NCI-H2227 (cell line): Measurements from ENCODE around the gene TLDC2.
A peak's percentile ranks its signal among the peaks of the same experiment; 100 is the strongest.
"Not testable (repeated sequence)": the region's sequence is repeated elsewhere in the genome, so short reads cannot be mapped to it uniquely, and the experiment has no call there.

ENCODE experiments used
- DNase-seq: peaks from one replicate; lab custom pipeline; 2025; ENCODE audit not compliant: unreplicated experiment; lab: John Stamatoyannopoulos, UW

TLDC2 gene

DNA sequence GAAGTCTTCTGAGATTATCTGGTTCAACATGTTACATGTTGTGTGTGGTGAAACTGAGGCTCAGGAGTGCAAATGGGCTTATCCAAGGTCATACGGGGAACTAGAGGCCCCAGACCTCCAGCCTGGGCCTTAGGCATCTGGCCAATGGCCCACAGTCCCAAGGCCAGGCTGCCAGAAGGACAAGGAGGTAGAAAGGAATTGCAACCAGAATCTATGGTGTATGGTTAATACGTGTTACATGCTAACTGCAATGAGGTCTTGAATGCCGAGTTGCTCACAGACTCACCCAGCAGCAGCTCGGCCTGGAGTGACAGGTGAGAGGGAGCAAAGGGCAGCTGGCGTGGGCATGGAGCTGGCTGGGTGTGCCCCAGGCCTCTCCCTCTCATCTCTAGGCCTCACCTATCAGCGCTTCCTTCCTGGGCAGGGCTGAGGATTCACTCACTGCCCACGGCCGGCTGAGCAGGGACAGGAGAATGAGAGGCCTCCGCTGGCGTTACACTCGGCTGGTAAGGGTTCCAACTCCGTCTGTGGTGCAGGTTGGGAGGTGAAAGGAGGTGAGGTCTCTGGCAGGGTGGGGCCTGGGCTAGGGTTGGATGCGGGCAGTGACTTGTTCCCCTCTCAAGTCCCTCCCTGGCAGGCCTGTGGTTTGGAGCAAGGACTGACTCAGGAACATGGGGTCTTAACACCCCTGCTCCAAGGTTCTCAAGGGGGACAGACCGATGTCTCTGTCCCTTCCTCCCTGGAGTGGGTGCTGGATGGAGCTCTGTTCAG lies at the start of gene TLDC2:
TSS of gene TLDC2 (plus strand) at position 437 of the 771 bp plus-strand sequence. CDS start at position 474, 37 bp downstream.
- DNase-seq: no peak

DNA sequence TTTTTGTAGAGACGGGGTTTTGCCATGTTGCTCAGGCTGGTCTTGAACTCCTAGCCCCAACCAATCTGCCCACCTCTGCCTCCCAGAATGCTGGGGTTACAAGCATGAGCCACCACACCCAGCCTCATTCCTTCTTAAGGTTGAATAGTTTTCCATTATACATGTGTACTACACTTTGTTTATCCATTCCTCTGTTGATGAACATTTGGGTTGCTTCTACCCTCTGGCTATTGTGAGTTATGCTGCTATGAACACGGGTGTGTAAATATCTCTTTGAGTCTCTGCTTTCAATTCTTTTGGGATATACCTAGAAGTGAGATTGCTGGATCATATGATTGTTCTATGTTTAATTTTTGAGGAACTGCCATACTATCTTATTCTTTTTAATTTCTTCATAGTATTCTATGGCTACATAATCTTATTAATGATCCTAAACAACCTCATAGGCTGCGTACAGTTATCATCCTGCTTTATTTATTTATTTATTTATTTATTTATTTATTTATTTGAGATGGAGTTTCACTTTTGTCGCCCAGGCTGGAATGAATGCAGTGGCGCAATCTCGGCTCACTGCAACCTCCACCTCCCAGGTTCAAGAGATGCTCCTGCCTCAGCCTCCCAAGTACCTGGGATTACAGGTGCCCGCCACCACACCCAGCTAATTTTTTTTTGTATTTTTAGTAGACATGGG lies 49.2 kb upstream of the TLDC2 start:
- DNase-seq: no peak

DNA sequence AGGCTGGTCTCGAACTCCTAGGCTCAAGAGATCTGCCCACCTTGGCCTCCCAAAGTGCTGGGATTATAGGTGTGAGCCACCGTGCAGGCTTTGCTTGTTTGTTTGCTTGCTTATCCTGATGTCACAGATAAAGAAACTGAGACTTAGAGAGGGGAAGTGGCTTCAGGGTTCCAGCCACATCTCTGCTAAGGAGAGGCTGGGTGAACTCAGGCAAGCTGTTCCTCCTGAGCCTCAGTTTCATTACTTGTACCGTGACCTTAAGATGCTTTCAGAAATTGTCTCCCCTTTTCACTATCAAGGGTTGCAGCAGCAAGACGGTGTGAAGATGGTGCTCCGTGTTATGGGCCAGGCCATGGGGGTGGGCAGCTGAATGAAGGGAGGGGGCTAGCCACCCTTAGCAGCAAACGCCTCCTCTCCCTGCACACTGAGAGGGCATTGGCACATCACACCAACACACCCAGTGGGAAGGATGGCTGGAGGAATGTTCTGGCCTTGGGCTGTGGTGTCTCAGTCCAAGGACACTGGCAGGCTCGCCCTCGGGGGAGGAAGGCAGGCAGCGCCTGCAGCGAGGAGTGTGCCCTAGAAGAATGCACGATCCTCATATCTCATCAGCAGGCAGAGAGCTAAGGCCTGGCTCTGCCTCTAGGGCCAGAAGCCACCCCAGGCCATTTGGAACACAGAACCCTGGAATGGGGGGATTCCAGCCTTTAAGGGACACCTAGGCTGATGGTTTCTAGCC lies 48.2 kb upstream of the TLDC2 start:
- no peak for DNase-seq

DNA sequence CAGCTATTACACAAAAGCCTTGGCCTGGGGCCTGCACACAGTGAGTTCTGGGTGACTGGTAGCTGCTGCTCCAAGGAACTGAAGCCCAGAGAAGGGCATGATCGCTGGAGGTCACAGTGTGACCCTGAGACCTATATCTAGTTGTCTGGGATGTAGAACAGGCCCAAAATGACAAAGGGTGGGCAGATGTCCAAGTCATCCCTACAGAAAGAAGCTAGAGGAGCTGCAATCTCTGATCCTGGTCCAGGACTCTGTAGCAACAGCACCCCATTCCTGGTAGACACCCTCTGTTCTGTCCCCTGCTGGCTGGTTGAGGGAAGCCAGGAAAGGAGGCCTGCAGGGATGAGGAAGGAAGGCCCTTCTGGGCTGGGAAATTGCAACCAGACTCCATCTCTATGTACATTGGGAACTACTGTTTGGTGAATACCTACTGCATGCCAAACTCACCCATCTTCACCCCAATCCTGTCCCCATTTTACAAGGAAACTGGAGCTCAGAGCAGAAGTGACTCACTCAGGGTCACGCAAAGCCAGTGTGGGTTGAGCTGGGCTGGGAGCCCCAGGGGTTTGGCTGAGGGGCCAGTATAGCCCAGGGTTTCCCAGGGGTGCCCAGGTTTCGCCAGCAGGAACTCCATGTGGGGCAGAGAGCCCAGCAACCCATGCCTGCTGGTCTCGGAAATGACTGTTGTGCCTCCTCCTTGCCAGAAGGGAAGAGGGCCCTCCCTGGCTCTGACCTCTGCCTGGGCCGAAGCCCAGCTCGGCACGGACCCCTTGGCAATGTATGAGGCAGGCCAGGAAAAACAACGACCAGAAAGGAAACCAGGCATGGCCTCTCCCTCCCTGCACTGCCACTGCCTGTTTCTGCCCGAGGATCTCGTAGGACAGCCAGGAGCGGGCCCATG lies 44.9 kb upstream of the TLDC2 start:
- no peak for DNase-seq

DNA sequence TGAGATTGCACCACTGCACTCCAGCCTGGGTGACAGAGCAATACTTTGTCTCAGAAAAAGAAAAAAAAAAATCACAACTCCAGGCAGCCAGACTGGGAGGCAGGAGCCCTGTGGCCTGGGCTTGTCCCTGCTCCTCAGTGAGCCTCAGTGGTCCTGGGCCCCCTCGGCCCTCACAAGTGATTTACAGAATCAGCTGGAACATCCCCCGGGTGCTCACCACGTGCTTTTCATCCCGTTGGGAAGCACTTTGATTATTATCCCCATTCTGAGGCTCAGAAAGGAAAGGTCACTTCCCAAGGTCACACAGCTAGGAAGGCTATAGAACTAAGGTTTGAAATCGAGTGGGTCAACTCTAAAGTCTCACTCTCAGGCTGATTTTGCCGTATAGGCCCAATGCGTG lies 43.1 kb upstream of the TLDC2 start:
- DNase-seq: no peak

DNA sequence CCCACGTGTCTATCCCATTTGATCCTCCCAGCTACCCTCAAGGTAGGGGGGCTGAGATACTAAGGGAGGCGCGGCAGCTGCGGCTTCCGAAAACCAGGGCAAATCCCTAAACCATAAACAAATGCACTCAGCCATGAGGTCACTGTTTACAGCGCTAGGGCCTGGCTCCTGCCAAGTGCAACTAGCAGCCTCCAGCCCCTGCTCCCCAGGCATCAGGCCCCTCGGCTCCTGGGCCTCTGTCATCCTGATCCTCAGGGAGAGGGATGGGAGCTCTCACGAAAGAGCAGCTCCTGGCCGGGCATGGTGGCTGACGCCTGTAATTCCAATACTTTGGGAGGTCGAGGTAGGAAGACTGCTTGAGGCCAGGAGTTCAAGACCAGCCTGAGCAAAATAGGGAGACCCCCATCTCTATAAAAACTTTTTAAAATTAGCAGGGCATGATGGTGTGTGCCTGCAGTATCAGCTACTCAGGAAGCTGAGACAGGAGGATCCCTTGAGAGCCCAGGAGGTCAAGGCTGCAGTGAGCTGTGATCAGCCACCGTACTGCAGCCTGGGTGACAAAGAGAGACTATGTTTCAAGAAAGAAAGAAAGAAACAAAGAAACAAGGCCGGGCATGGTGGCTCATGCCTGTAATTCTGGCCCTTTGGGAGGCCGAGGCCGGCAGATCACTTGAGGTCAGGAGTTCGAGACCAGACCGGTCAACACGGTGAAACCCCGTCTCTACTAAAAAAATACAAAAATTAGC lies 42.5 kb upstream of the TLDC2 start:
- no peak for DNase-seq

DNA sequence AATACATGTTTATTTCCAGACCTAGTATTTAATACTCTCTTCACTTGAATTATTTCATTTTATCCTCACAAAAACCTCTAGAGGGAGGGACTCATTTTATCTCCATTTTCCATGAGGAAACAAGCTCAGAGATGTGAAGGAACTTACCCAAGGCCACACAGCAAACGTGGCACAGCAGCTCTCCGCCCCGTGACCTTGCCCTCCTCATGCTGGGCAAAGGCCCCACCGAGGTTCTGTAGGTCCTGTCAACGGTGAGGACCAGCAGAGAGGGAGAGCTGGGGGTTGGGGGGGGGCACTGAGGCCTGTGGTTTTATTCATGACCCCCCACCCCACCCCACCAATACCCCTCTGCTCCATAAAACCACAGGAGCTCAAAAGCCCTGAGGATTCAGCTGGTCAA lies 40.9 kb upstream of the TLDC2 start:
- no peak for DNase-seq

DNA sequence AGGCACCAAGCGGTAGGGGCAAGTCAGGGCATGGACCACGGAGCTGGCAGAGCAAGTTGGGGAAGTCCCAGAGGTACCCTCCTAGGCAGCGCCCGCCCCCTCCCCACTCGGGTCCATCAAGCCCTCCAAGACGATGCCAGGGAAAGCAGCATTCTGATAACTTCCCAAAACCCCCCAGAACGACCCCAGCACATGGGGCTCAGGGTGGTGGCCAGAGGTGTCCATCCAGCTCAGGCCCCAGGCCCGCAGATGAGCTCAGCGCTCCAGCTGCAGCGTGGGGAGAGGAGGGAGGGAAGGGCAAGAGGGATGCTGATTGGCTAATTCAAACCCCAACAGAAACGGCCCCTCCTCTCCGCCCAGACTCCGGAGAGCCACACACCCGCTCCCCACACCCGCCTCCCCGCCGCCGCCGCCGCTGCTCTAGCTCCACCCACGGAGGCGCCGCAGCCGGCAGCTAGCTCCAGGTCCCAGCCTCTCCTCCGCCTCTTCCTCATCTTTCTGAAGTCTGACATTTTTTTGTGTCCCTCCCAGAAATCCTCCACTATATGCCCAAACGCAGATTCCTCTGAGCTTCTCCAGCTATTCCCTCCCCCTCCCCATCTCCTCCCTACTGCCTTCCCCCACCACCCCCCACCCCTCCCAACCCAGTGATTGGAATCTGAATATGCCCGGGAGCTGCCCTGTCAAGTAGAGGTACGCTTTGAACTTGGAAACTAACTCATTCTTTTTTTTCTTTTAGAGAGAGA lies 40.3 kb upstream of the TLDC2 start:
- DNase-seq: peak; percentile 93

DNA sequence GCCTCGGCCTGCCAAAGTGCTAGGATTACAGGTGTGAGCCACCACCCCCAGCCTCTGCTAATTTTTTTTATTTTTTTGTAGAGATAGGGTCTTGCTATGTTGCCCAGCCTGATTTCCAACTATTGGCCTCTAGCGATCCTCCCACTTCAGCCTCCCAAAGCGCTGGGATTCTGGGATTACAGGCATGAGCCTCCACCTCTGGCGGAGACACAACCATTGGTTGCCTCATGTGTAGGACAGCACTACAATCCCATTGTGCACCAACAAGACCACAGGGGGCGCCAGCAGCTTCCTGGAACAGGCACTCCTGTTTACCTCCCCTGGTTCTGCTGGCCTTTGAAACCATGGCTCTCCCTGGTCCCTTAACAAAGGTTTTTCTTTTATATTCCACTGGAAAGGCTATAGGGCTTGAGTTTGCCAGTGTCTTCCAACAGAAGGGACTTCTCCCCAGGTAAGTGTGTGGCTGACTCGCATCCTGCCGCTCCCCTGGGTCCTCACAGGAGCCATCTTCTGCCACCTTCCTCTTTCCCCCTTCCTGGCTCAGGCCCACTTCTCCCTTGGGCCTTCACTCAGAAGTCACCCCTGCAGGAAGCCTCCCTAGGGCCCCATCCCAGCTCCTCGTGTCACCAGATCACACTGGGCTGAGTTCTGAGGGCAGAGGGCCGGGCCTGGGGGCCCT lies 39.2 kb upstream of the TLDC2 start:
- peak; percentile 71 for DNase-seq

DNA sequence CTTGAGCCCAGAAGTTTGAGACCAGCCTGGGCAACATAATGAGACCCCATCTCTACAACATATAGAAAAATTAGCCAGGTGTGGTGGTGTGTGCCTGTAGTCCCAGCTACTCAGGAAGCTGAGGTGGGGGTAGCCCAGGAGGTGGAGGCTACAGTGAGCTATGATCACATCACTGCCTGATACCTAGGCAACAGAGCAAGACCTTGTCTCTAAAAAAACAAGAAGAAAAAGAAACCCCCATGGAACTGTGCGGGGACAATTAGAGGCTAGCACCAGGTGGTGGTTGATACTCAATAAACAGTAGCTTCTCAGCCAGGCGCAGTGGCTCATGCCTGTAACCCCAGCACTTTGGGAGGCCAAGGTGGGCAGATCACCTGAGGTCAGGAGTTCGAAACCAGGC lies 37.6 kb upstream of the TLDC2 start:
- DNase-seq: not testable (repeated sequence)

DNA sequence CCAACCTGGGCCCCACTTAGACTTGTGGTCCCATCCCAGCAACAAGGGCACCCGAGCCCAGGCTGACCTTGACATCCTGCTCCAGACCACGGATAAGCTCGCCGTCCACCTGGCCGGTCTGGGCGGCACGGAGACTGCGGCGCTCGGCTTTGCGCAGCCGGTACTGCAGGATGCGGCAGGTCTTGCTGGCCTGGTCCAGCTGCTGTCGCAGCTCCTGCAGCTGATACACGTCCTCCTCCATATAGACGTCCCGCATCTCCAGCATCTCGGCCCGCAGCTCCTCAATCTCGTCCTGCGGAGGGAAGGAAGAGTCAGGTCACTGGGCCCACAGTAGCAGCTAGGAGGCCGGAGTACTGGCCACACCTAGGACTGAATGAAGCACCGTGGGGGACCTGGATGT lies 36.8 kb upstream of the TLDC2 start:
- no peak for DNase-seq

DNA sequence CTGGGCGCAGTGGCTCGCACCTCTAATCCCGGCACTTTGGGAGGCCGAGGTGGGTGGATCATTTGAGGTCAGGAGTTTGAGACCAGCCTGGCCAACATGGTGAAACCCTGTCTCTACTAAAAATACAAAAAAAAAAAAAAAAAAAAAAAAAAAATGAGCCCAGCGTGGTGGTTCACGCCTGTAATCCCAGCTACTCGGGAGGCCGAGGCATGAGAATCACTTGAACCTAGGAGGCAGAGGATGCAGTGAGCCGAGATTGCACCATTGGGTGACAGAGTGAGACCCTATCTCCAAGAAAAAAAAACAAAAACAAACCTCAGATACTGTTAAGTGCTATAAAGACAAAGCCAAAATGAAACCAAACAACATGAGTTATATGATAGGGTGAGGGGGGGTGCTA lies 34.9 kb upstream of the TLDC2 start:
- not testable (repeated sequence) for DNase-seq

DNA sequence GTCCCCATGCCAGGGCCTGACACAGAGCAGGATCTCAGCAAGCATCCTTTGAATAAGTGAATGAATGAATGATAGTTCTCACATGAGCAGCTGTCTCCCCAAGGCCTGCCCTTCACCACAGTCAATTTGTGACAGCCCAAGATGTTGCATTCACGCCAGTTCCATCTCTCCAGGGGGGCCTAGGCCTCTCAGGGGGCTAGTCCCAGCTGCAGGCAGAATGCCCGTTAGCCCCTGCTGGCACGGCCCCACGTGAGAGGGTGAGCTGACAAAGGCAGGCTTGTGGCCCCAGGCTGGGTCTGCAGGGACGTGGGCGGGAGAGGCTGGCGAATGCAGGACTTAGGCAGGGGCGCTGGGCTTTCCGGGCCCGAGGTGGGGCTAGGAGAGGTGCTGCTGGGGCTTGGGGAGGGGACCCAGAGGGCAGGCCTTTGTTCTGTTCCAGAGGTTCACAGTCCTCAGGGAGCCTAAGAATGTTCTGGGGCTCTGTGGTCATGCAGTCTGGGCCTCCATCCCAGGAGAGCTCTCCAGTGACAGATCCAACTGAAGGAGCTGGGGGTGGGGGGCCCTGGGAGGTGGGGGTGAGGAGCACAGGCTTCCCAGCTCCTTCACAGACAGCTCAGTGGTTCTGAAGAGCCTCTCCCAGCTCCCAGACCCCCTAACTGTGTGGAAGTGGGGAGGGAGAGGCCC lies 30.5 kb upstream of the TLDC2 start:
- no peak for DNase-seq

DNA sequence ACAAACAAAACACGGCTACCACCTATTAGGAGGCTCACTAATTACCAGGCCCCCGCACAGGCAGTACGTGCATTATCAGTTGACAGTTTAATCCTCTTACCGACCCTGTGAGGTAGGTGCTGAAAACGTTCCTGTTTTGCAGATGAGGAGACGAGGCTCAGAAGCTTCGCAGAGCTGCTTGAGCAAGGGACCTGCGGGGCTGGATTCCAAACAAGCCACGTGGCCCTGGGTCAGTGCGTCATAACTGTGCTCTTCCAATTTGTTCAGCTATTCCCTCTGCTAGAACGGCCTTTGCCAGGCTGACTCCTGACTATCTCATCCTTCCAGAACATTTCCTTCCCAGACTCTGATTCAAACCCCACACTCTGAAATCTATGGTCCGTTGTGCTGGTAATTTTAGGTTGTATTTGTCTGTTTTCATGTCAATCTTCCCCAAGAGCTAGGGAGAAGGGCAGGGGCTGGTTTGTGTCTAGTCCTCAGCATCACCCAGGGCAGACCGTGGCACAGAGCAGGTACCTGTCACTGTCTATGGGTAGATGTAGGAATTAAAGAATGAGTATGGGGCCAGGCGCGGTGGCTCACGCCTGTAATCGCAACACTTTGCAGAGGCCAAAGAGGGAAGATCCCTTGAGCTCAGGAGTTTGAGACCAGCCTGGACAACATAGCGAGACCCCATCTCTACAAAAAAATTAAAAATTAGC lies 28.8 kb upstream of the TLDC2 start:
- DNase-seq: no peak

DNA sequence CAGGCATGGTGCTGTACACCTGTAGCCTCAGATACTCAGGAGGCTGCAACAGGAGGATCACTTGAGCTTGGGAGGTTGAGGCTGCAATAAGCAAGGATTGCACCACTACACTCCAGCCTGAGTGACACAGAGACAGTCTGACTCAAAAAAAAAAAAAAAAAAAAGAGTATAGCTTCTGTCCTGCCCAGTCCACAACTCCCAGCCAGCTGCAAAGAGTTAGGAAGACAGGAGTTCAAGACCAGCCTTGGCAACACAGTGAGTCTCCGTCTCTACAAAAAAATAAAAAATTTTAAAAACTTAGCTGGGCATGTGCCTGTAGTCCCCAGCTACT lies 28.3 kb upstream of the TLDC2 start:
- DNase-seq: no peak

DNA sequence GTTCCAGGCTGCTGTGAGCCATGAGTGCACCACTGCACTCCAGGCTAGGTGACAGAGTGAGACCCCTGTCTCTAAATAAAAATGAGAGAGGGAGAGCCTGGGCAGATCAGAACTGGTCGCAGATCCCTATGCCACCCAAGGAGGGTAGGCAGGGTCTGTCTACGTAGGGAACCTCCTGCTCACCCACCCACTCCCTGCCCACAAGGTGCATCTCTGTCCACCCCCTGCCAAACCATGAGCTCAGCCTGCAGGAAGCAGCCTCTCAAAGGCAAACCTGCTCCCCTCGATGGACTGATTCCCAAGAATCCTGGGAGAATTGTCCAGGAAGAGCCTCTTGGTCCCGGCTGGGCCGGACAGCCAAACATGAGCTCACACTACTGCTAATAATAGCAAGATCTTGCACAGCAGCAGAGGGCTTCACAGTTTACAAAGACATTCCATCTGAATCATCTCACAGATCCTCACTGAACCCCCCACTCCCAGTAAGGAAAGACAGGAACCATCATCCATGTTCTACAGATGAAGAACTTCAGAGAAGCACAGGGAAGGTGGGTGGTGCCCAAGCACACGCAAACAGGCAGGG lies 27.8 kb upstream of the TLDC2 start:
- DNase-seq: no peak

DNA sequence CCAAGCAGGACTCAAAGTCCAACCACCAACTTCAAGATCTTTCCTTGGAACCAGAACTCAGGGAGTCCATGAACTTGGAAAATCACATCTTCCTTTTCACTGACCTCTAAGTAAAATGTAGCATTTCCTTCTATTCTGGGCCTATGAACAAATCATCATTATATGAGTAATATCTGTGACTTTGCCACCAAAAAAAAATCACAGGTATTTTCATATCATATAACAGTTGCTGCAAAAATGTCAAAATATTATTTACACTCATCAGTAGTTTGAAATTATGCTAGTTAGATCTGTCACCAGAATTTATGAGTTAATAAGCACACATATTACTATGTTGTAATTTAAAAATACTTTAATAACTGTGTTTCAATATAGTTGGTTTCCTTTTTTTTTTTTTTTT lies 27.3 kb upstream of the TLDC2 start:
- no peak for DNase-seq
